ENCODE data around the gene SSTR5.

Gene SSTR5

GRCh38 chr16:1107141-1107540 is 34.6 kb downstream of the SSTR5 start:
- Histone ChIP-seq H3K4me3 (ENCODE audit: severe bottlenecking) (no peak overlapping the region), H3K36me3 (ENCODE audit: low read depth) (no peaks in the 10 kb centered on the region), H3K9me3 (ENCODE audit: severe bottlenecking) (no peaks in the 10 kb centered on the region), H3K4me1 (ENCODE audit: insufficient read depth, poor library complexity, severe bottlenecking) (no peaks in the 10 kb centered on the region), H3K27me3 (ENCODE audit: insufficient read depth, poor library complexity, severe bottlenecking) (peaks cover 50% of the 10 kb centered on the region), H3K27ac (ENCODE audit: poor library complexity, severe bottlenecking) (no peak overlapping the region)
- TF ChIP-seq, protein P1, sequence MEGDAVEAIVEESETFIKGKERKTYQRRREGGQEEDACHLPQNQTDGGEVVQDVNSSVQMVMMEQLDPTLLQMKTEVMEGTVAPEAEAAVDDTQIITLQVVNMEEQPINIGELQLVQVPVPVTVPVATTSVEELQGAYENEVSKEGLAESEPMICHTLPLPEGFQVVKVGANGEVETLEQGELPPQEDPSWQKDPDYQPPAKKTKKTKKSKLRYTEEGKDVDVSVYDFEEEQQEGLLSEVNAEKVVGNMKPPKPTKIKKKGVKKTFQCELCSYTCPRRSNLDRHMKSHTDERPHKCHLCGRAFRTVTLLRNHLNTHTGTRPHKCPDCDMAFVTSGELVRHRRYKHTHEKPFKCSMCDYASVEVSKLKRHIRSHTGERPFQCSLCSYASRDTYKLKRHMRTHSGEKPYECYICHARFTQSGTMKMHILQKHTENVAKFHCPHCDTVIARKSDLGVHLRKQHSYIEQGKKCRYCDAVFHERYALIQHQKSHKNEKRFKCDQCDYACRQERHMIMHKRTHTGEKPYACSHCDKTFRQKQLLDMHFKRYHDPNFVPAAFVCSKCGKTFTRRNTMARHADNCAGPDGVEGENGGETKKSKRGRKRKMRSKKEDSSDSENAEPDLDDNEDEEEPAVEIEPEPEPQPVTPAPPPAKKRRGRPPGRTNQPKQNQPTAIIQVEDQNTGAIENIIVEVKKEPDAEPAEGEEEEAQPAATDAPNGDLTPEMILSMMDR (IDR thresholded peaks at IDR 0.05; ENCODE audit: poor library complexity, severe bottlenecking): no peak
- no peak for ATAC-seq (ENCODE audit: low read depth)
- DNase-seq (ENCODE audit: low spot score): no peak

- no peak overlapping the region for H3K27ac ChIP-seq (ENCODE audit: poor library complexity, severe bottlenecking)
- no peaks in the 10 kb centered on the region for H3K9me3 ChIP-seq (ENCODE audit: severe bottlenecking)
- TF ChIP-seq, protein P1 (IDR thresholded peaks at IDR 0.05; ENCODE audit: poor library complexity, severe bottlenecking): no peak
- H3K36me3 ChIP-seq (ENCODE audit: low read depth): no peaks in the 10 kb centered on the region
- H3K4me3 ChIP-seq (ENCODE audit: severe bottlenecking): no peak overlapping the region
- no peaks in the 10 kb centered on the region for H3K4me1 ChIP-seq (ENCODE audit: insufficient read depth, poor library complexity, severe bottlenecking)
- no peak for ATAC-seq (ENCODE audit: low read depth)
- DNase-seq (ENCODE audit: low spot score): no peak
- H3K27me3 ChIP-seq (ENCODE audit: insufficient read depth, poor library complexity, severe bottlenecking): peaks cover 50% of the 10 kb centered on the region
Observed at GRCh38 chr16:1107731-1108130, 35.2 kb downstream of the SSTR5 start.

DNA sequence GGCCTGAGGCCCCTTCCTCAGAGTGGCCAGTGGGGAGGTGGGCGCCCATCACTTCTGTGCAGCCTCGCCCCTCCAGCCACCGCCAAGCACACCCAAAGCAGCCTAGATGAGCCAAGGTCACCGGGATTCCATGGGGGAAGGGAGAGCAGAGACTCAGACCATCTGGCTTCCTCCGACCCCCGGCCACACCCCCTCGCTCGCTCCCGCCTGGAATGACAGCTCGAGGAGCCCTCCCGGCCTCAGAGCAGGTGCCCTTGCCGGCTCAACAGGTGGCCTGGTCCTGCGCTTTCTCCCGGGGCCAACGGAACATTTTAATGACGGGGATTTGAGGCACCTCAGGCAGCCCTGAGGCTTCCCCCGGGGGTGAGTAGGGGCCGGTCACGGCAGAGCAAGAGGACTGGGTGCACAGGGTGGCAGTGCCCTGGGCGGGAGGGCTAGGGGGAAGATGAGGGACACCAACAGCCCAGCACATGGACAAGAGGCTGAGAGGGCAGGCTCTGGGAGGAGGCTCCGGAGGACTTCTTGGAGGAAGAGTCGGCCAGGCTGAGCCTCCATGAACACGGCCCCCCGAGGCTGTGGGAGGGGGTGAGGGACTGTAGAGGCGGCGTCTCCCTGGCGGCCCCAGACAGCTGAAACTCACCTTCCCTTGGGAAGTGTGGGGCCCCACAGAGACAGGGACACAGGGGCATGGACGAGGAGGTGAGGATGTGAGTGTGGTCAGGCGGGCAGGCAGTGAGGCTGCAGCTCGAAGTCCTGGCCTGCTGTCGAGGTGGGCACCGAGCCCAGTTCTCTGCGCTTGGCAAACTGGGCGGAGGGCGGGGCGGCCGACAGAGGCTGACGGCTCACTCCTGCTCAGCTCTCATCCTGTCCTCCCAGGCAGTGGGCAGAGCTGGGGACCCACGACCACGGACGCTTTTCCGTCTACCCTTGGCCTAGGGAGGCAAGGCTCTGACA is 36.0 kb downstream of the SSTR5 start:
- Histone ChIP-seq H3K27me3 (ENCODE audit: insufficient read depth, poor library complexity, severe bottlenecking) (peaks cover 50% of the 10 kb centered on the region), H3K27ac (ENCODE audit: poor library complexity, severe bottlenecking) (no peak overlapping the region)
- TF ChIP-seq, protein P1 (IDR thresholded peaks at IDR 0.05; ENCODE audit: poor library complexity, severe bottlenecking): no peak

DNA sequence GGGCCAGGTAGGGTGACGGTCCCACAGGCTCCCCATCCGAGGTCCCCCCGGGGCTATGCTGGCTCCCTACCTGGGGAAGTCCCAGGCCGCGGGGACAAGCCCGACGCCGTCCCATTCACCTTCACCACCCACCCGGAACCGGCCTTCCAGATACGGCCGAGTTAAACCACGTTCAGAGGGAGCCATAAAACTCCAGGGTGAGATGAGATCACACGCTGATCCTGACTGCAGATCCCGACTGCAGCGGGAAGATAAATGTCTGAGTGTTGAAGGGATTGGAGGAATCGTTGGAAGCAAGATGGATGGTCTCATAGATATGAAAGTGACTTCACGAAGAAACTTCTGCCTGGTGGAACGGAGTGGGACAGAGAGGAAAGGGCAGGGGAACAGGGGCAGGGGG is 37.1 kb downstream of the SSTR5 start:
- H3K9me3 ChIP-seq (ENCODE audit: severe bottlenecking): no peaks in the 10 kb centered on the region
- H3K36me3 ChIP-seq (ENCODE audit: low read depth): no peaks in the 10 kb centered on the region
- ATAC-seq (ENCODE audit: low read depth): no peak
- H3K4me3 ChIP-seq (ENCODE audit: severe bottlenecking): no peak overlapping the region
- DNase-seq (ENCODE audit: low spot score): no peak
- H3K27me3 ChIP-seq (ENCODE audit: insufficient read depth, poor library complexity, severe bottlenecking): peaks cover 50% of the 10 kb centered on the region
- H3K4me1 ChIP-seq (ENCODE audit: insufficient read depth, poor library complexity, severe bottlenecking): no peaks in the 10 kb centered on the region
- TF ChIP-seq, protein P1 (IDR thresholded peaks at IDR 0.05; ENCODE audit: poor library complexity, severe bottlenecking): no peak
- no peak overlapping the region for H3K27ac ChIP-seq (ENCODE audit: poor library complexity, severe bottlenecking)

More for the DNA sequence above, 36.0 kb downstream of the SSTR5 start:
- no peaks in the 10 kb centered on the region for H3K9me3 ChIP-seq (ENCODE audit: severe bottlenecking)
- no peaks in the 10 kb centered on the region for H3K4me1 ChIP-seq (ENCODE audit: insufficient read depth, poor library complexity, severe bottlenecking)
- no peaks in the 10 kb centered on the region for H3K36me3 ChIP-seq (ENCODE audit: low read depth)
- DNase-seq (ENCODE audit: low spot score) (no peak), ATAC-seq (ENCODE audit: low read depth) (peak; percentile 30; the same call in 1 of the 3 replicates)
- H3K4me3 ChIP-seq (ENCODE audit: severe bottlenecking): no peak overlapping the region
